Mesendoderm (in vitro differentiated cells): Measurements from ENCODE around the gene PPFIA2.
A peak's percentile ranks its signal among the peaks of the same experiment; 100 is the strongest.

Experiments
- DNase-seq: peaks from one replicate; pipeline ENCODE4 v3.0.0; 2013
- H2AK5ac ChIP-seq: 2 replicates; pipeline ENCODE4 v1.6.1; 2013; ENCODE audit warnings: low read length, inconsistent platforms
- H2BK120ac ChIP-seq: 2 replicates; pipeline ENCODE4 v1.6.1; 2013; ENCODE audit warnings: low read depth, mild to moderate bottlenecking, low read length, moderate library complexity, mixed read lengths
- H2BK15ac ChIP-seq: replicated peaks from 2 replicates; pipeline ENCODE4 v1.6.1; 2013; ENCODE audit warnings: low read depth, mild to moderate bottlenecking, moderate library complexity
- H2BK5ac ChIP-seq: 2 replicates; pipeline ENCODE4 v1.6.1; 2013; ENCODE audit warnings: low read length, inconsistent platforms
- H3K18ac ChIP-seq: 2 replicates; pipeline ENCODE4 v1.6.1; 2013; ENCODE audit warnings: mild to moderate bottlenecking, low read length, mixed read lengths
- H3K23ac ChIP-seq: one replicate; pipeline ENCODE4 v1.6.1; 2013; ENCODE audit warnings: low read length
- H3K27ac ChIP-seq: 2 replicates; pipeline ENCODE4 v1.5.1; 2013; ENCODE audit warnings: low read depth, mild to moderate bottlenecking, inconsistent platforms, low read length, moderate library complexity
- H3K27me3 ChIP-seq: 2 replicates; pipeline ENCODE4 v1.6.1; 2013; ENCODE audit warnings: low read length, control low read depth, mild to moderate bottlenecking, inconsistent platforms; ENCODE audit not compliant: insufficient read depth, poor library complexity
- H3K36me3 ChIP-seq: 2 replicates; pipeline ENCODE4 v1.6.1; 2013; ENCODE audit warnings: low read length, inconsistent platforms; ENCODE audit not compliant: control insufficient read depth, insufficient read depth
- H3K4ac ChIP-seq: one replicate; pipeline ENCODE4 v1.6.1; 2013; ENCODE audit warnings: low read depth, mild to moderate bottlenecking, low read length, moderate library complexity
- H3K4me1 ChIP-seq: 2 replicates; pipeline ENCODE4 v1.6.1; 2013; ENCODE audit warnings: low read depth, low read length, inconsistent platforms; ENCODE audit not compliant: control insufficient read depth
- H3K4me2 ChIP-seq: 2 replicates; pipeline ENCODE4 v1.6.1; 2013; ENCODE audit warnings: low read length
- H3K4me3 ChIP-seq: 2 replicates; pipeline ENCODE4 v1.5.1; 2013; ENCODE audit warnings: mild to moderate bottlenecking, low read length
- H3K56ac ChIP-seq: one replicate; pipeline ENCODE4 v1.6.1; 2013; ENCODE audit warnings: low read length
- H3K79me1 ChIP-seq: 2 replicates; pipeline ENCODE4 v1.6.1; 2013; ENCODE audit warnings: low read length, inconsistent platforms
- H3K79me2 ChIP-seq: 2 replicates; pipeline ENCODE4 v1.6.1; 2013; ENCODE audit warnings: mild to moderate bottlenecking, low read length; ENCODE audit not compliant: control insufficient read depth, insufficient read depth
- H3K9ac ChIP-seq: 2 replicates; pipeline ENCODE4 v1.6.1; 2013; ENCODE audit warnings: low read length, inconsistent platforms
- H4K5ac ChIP-seq: one replicate; pipeline ENCODE4 v1.6.1; 2013; ENCODE audit warnings: low read length
- H4K8ac ChIP-seq: one replicate; pipeline ENCODE4 v1.6.1; 2013; ENCODE audit warnings: low read depth, mild to moderate bottlenecking, control low read depth, low read length, moderate library complexity
- WGBS: extraction: QIAGEN DNeasy Blood & Tissue Kit; methylation state at CpG from one replicate; pipeline ENCODE4 v1.1.7; 2013; ENCODE audit warnings: low lambda C conversion rate, missing lambda C conversion rate; ENCODE audit not compliant: insufficient coverage; ENCODE audit errors: extremely low coverage; 5-methylcytosine and 5-hydroxymethylcytosine counted together

The PPFIA2 gene

GRCh38 chr12:81499809-81500208 is 259.3 kb downstream of the PPFIA2 start:
- Histone ChIP-seq H4K8ac (no peak overlapping the region), H3K27ac (no peak overlapping the region), H2BK120ac (no peak overlapping the region), H3K79me2 (no peaks in the 10 kb centered on the region), H3K27me3 (no peaks in the 10 kb centered on the region), H3K9ac (no peak overlapping the region), H3K56ac (no peak overlapping the region), H3K79me1 (no peaks in the 10 kb centered on the region), H2AK5ac (no peak overlapping the region), H3K18ac (no peak overlapping the region), H3K4me2 (no peak overlapping the region), H2BK5ac (no peak overlapping the region), H3K4ac (no peak overlapping the region), H4K5ac (no peak overlapping the region), H2BK15ac (no peak overlapping the region), H3K4me3 (no peak overlapping the region), H3K23ac (no peak overlapping the region), H3K36me3 (no peaks in the 10 kb centered on the region), H3K4me1 (no peaks in the 10 kb centered on the region)
- no CpG with 5 or more reads among the region's 4 CpGs for WGBS
- DNase-seq: no peak

GRCh38 chr12:81492131-81492720 is 266.9 kb downstream of the PPFIA2 start:
- H3K23ac ChIP-seq: no peak overlapping the region
- DNase-seq: peak; percentile 39
- no peaks in the 10 kb centered on the region for H3K36me3 ChIP-seq
- no peak overlapping the region for H2BK5ac ChIP-seq
- H3K18ac ChIP-seq: no peak overlapping the region
- no peak overlapping the region for H3K4me3 ChIP-seq
- no peak overlapping the region for H4K8ac ChIP-seq
- no peak overlapping the region for H2BK15ac ChIP-seq
- no peak overlapping the region for H2AK5ac ChIP-seq
- no peaks in the 10 kb centered on the region for H3K27me3 ChIP-seq
- H3K4me2 ChIP-seq: no peak overlapping the region
- no peak overlapping the region for H3K27ac ChIP-seq
- H3K4ac ChIP-seq: no peak overlapping the region
- no peak overlapping the region for H3K9ac ChIP-seq
- H4K5ac ChIP-seq: no peak overlapping the region
- no peaks in the 10 kb centered on the region for H3K4me1 ChIP-seq
- H3K56ac ChIP-seq: no peak overlapping the region
- no CpG with 5 or more reads among the region's 2 CpGs for WGBS
- no peaks in the 10 kb centered on the region for H3K79me1 ChIP-seq
- no peak overlapping the region for H2BK120ac ChIP-seq
- H3K79me2 ChIP-seq: no peaks in the 10 kb centered on the region

GRCh38 chr12:81472934-81473333 is 286.2 kb downstream of the PPFIA2 start:
- no peak for DNase-seq
- Histone ChIP-seq H3K4me2 (no peak overlapping the region), H3K4me3 (no peak overlapping the region), H2BK5ac (no peak overlapping the region), H3K4me1 (no peaks in the 10 kb centered on the region), H3K9ac (no peak overlapping the region), H3K56ac (no peak overlapping the region), H2BK120ac (no peak overlapping the region), H3K36me3 (no peaks in the 10 kb centered on the region), H3K18ac (no peak overlapping the region), H3K4ac (no peak overlapping the region), H4K5ac (no peak overlapping the region), H3K79me1 (no peaks in the 10 kb centered on the region), H4K8ac (no peak overlapping the region), H3K79me2 (no peaks in the 10 kb centered on the region), H3K27ac (no peak overlapping the region), H3K23ac (no peak overlapping the region), H3K27me3 (no peaks in the 10 kb centered on the region), H2AK5ac (no peak overlapping the region), H2BK15ac (no peak overlapping the region)
- WGBS: no CpG with 5 or more reads among the region's 5 CpGs

- no peak overlapping the region for H3K18ac ChIP-seq
- H4K8ac ChIP-seq: no peak overlapping the region
- no CpG with 5 or more reads among the region's 1 CpG for WGBS
- no peak overlapping the region for H2BK5ac ChIP-seq
- H2BK120ac ChIP-seq: no peak overlapping the region
- no peak overlapping the region for H3K4ac ChIP-seq
- H3K9ac ChIP-seq: no peak overlapping the region
- H3K56ac ChIP-seq: no peak overlapping the region
- H3K27me3 ChIP-seq: no peaks in the 10 kb centered on the region
- H3K36me3 ChIP-seq: no peaks in the 10 kb centered on the region
- H2AK5ac ChIP-seq: no peak overlapping the region
- no peak for DNase-seq
- H3K4me3 ChIP-seq: no peak overlapping the region
- H3K4me2 ChIP-seq: no peak overlapping the region
- no peak overlapping the region for H2BK15ac ChIP-seq
- H3K79me1 ChIP-seq: no peaks in the 10 kb centered on the region
- no peak overlapping the region for H3K23ac ChIP-seq
- no peak overlapping the region for H3K27ac ChIP-seq
- H3K79me2 ChIP-seq: no peaks in the 10 kb centered on the region
- H3K4me1 ChIP-seq: no peaks in the 10 kb centered on the region
- H4K5ac ChIP-seq: no peak overlapping the region
Observed at GRCh38 chr12:81470923-81471322, 288.2 kb downstream of the PPFIA2 start.

GRCh38 chr12:81468206-81468605 is 290.9 kb downstream of the PPFIA2 start:
- no peaks in the 10 kb centered on the region for H3K4me1 ChIP-seq
- no peak overlapping the region for H3K4me2 ChIP-seq
- no peaks in the 10 kb centered on the region for H3K79me1 ChIP-seq
- no peak overlapping the region for H3K9ac ChIP-seq
- H4K5ac ChIP-seq: no peak overlapping the region
- H3K27ac ChIP-seq: no peak overlapping the region
- H2BK15ac ChIP-seq: no peak overlapping the region
- H3K23ac ChIP-seq: no peak overlapping the region
- H3K56ac ChIP-seq: no peak overlapping the region
- H4K8ac ChIP-seq: no peak overlapping the region
- H3K18ac ChIP-seq: no peak overlapping the region
- H2AK5ac ChIP-seq: no peak overlapping the region
- H2BK5ac ChIP-seq: no peak overlapping the region
- H3K79me2 ChIP-seq: no peaks in the 10 kb centered on the region
- H3K4ac ChIP-seq: no peak overlapping the region
- no peaks in the 10 kb centered on the region for H3K36me3 ChIP-seq
- H2BK120ac ChIP-seq: no peak overlapping the region
- no peak overlapping the region for H3K4me3 ChIP-seq
- WGBS: no CpG with 5 or more reads among the region's 2 CpGs
- DNase-seq: no peak
- H3K27me3 ChIP-seq: no peaks in the 10 kb centered on the region

- no CpG with 5 or more reads among the region's 3 CpGs for WGBS
- H3K23ac ChIP-seq: no peak overlapping the region
- H3K4me1 ChIP-seq: no peaks in the 10 kb centered on the region
- H3K27me3 ChIP-seq: no peaks in the 10 kb centered on the region
- H4K8ac ChIP-seq: no peak overlapping the region
- H3K18ac ChIP-seq: no peak overlapping the region
- no peak overlapping the region for H3K27ac ChIP-seq
- H2AK5ac ChIP-seq: no peak overlapping the region
- H4K5ac ChIP-seq: no peak overlapping the region
- H2BK120ac ChIP-seq: no peak overlapping the region
- no peak for DNase-seq
- no peaks in the 10 kb centered on the region for H3K79me1 ChIP-seq
- no peaks in the 10 kb centered on the region for H3K79me2 ChIP-seq
- no peak overlapping the region for H3K4ac ChIP-seq
- no peak overlapping the region for H3K4me3 ChIP-seq
- no peak overlapping the region for H3K56ac ChIP-seq
- H3K4me2 ChIP-seq: no peak overlapping the region
- no peak overlapping the region for H2BK5ac ChIP-seq
- H3K36me3 ChIP-seq: no peaks in the 10 kb centered on the region
- H2BK15ac ChIP-seq: no peak overlapping the region
- no peak overlapping the region for H3K9ac ChIP-seq
Observed at GRCh38 chr12:81465876-81466275, 293.3 kb downstream of the PPFIA2 start.
